HG03045 (cell line): ENCODE data around the gene PLG.
"Not testable (repeated sequence)": the region's sequence is repeated elsewhere in the genome, so short reads cannot be mapped to it uniquely, and the experiment has no call there.

Source experiments
- ATAC-seq: cut with Tn5 transposase; IDR thresholded peaks from one replicate; pipeline ENCODE4 v1.9.1; 2021; ENCODE audit warnings: mild to moderate bottlenecking, moderate library complexity; ENCODE audit not compliant: unreplicated experiment

PLG gene

GRCh38 chr6:160774399-160774798 is 72.4 kb downstream of the PLG start:
- no peak for ATAC-seq

DNA sequence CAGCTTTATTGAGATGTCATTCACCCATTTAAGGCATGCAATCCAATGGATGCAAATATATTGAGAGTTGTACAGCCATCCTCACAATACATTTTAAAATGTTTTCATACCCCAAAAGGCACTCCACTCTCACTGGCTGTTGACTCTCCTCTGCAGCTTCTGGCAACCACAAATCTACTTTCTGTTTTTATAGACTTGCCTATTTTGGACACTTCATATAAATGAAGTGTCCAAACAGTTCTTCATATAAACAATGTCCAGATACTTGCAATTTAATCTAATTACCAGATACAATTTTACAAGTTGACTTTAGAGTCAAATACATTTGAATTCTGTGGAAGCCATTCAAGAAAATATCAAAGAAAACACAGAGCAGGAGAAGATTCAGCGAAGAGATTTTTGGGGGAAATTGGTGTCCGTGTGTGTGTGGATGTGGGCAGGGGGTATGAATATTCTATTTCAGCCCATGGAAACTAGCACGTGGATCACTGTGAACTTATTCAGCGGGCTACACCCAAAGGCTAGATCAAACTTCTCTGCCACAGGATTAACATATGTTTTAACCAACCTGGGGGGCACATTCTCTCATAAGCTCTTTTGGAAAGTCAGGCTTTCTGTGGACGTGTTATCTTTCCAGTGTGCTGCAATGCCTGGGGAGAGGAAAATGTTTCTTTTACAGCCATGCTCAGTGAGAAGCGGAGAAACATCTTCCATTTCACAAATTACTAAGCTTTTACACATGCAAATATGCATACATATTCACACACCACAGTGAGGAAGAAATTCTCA is 73.9 kb downstream of the PLG start:
- no peak for ATAC-seq

DNA sequence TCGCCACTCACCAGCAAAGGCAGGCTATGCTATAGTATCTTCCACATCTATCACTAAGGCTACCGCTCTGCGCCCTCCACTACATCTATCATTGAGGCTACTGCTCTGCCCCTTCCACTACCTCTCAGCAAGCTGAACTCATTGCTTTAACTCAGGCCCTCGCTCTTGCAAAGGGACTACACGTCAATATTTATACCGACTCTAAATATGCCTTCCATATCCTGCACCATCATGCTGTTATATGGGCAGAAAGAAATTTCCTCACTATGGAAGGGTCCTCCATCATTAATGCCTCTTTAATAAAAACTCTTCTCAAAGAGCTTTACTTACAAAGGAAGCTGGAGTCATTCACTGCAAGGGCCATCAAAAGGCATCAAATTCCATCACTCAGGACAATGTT is 77.1 kb downstream of the PLG start:
- ATAC-seq: not testable (repeated sequence)

DNA sequence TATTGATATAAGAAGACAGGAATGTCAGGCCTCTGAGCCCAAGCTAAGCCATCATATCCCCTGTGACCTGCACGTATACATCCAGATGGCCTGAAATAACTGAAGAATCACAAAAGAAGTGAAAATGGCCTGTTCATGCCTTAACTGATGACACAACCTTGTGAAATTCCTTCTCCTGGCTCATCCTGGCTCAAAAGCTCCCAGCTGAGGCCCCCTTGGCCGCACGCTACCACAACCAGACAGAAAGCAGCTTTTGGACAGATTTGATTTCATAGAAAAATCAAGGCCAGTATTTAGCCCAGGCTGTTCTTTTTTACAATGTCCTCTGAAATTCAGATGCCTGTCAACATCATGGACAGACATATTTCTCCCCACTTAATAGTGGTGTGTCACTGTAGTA is 78.6 kb downstream of the PLG start:
- ATAC-seq: not testable (repeated sequence)

- ATAC-seq: no peak
Observed at GRCh38 chr6:160781298-160781697, 79.3 kb downstream of the PLG start.

DNA sequence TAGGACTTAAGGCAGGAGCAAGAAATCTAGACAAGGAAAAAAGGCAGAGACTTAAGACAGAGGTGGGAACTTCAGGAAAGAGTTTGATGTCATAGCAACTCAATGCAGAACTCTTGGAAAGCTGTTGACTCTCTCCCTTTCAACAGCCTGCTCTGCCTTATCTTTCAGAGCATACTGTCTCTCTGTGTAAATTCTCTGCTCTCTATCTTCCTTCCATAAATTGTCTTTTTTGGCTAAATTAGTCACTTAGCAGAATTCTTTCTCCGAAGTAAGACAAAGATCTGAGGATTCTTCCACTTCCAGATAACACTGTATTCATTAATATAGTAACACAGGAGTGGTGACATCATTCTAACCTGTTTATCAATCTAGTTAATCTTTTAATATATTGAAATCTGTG is 80.2 kb downstream of the PLG start:
- no peak for ATAC-seq

DNA sequence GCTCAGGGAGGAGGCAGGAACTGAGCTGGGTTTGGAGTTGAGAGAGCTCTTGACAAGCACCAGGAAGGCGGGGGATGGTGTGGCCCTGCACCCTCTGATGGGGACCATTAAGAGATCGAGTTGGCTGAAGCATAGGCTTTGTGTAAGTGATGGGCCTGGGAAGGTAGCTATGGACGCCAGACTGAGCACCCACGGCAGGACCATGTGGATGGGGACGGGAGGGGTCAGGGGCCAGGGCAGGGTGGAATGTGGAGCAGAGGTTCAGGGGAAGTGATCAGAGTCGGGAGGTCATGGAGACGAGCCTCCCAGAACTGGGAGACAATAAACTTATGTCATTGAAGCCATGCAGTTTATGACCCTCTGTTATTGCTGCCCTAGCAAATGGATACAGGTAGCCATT is 81.7 kb downstream of the PLG start:
- ATAC-seq: no peak

DNA sequence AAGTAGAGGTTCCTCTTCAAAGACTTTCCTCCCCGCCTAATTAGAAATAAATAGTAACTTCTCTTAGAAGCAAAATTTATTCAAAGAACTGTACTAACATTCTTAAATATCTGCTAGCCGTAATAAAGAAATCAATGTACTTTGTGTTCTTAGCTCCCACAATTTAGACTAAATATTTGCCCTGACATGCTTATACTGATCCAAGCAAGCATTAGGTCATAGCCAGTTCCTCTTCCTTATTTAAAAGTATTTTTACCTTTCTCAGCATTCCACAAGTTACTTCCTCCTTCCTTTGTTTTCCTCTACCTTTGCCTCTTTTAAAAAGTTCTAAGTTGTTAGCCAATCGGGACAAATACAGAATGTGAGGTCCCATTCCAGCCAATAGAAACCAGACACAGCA is 86.1 kb downstream of the PLG start:
- ATAC-seq: not testable (repeated sequence)

DNA sequence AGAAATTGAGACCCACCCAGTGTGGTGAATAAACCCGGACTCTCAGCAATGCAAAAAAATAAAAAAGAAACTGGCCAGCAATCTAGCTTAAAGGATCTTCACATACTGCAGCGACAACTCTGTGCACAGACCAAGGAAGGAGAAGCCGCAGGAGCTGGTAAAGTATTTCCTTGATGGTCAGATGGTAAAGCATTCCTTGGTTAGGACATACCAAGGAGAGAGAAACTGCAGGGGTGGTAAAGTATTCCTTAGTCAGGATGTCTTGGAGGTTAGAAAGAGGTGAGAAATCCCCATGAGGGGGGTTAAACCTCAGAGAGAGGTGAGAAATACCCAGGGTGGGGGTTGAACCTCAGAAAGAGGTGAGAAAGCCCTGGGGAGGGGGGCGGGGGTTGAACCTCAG is 86.8 kb downstream of the PLG start:
- no peak for ATAC-seq

DNA sequence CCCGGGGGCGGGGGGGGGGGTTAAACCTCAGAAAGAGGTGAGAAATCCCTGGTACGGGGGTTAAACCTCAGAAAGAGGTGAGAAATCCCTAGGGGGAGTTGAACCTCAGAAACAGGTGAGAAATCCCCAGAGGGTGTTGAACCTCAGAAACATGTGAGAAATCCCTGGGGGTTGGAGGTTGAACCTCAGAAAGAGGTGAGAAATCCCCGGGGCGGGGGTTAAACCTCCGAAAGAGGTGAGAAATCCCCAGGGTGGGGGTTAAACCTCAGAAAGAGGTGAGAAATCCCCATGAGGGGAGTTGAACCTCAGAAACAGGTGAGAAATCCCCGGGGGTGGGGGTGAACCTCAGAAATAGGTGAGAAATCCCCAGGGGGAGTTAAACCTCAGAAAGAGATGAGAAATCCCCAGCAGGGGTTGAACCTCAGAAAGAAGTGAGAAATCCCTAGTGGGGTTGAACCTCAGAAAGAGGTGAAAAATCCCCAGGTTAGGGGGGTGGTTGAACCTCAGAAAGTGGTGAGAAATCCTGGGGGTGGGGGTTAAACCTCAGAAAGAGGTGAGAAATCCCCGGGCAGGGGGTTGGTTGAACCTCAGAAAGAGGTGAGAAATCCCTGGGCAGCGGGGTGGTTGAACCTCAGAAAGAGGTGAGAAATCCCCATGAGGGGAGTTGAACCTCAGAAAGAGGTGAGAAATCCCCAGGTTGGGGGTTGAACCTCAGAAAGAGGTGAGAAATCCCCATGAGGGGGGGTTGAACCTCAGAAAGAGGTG is 87.4 kb downstream of the PLG start:
- ATAC-seq: no peak

- ATAC-seq: peak; percentile 42
Observed at GRCh38 chr6:160790028-160790792, 88.2 kb downstream of the PLG start.

GRCh38 chr6:160791459-160791858 is 89.4 kb downstream of the PLG start:
- ATAC-seq: peak; percentile 63

DNA sequence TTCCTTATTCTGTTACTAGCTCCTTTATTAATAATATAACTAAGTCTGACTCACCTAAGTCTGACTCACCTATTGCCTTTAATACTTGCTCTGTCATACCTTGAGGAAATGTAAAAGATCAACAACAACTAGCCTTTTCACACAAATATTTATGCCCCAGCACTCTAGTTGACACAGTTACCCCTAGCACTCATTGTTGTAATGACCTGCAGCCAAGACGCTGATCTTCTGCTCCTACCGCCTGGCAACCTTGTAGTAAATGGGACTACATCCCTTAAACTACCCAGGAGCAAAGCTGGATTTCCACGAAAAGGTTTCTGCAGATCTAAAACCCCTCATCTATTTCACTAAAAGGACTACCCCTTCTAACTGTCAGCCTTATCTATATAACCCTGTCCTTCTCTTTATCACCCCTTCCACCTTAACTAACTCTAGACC is 90.0 kb downstream of the PLG start:
- ATAC-seq: peak; percentile 31

DNA sequence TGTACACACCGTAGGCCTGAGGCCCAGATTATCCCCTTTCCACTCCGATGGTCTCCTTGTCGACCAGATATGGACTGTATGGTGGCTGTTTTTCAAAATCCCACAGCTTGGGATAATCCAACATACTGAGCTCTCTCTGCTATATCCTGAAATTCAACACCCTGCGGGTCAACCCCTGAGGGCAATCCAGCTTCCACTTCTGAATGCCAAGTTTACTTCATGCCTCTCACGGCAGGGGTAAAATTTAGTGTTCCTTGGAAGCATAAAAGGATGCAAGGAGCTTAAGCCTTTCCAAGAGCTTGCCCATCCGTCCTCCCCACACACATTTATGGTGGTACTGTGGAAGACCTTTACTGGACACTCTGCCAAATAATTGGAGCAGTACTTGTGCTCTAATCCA is 90.7 kb downstream of the PLG start:
- no peak for ATAC-seq

GRCh38 chr6:160793652-160794051 is 91.6 kb downstream of the PLG start:
- ATAC-seq: no peak

GRCh38 chr6:160795721-160796120 is 93.7 kb downstream of the PLG start:
- ATAC-seq: no peak

DNA sequence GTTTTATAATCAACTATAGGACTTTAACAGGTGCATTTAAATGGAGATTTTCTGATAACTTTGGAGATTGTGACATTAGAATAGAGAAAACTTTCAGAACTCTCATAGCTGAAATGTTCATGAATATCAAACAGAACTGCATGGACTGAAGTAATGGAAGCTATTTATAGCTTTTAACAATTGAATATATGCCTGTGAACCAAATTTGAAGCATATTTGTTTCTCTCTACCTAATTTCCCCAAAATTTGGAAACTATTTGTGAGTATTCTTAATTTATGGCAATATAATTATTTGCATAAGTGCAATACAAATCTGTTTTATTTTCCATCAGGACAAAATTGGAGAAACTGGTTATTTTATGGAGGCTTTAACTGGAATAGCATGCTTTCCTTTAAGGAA is 96.6 kb downstream of the PLG start:
- ATAC-seq: no peak

- no peak for ATAC-seq
Observed at GRCh38 chr6:160799801-160800506, 97.9 kb downstream of the PLG start.

DNA sequence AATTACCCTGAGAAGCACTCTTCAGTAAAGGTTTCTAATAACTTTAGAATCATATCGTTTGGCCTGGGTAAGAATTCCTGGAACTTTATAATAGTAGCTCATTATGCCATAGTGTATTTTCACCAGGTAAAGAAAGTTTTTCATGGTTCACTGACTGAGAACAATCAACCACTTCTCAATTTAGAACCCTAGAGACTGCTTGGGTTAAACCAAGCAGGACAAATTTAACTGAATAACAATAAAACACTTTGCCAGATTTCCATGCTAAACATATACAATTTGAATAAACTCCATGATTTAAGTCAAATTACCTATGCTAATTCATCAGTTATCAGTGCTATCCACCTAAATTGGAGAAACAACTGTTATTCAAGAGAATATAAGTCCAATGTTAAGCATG is 99.4 kb downstream of the PLG start:
- ATAC-seq: no peak

GRCh38 chr6:160802049-160802448 is 100.0 kb downstream of the PLG start:
- ATAC-seq: not testable (repeated sequence)
